ENCODE results near the gene DACH1. TPM values are rescaled to one million over a fixed set of nuclear protein-coding genes. Genes with fewer than 3 reads are reported as not detected.

Gene DACH1
- total RNA-seq, 1 donor from 2014 or later = 39.5 TPM

DNA sequence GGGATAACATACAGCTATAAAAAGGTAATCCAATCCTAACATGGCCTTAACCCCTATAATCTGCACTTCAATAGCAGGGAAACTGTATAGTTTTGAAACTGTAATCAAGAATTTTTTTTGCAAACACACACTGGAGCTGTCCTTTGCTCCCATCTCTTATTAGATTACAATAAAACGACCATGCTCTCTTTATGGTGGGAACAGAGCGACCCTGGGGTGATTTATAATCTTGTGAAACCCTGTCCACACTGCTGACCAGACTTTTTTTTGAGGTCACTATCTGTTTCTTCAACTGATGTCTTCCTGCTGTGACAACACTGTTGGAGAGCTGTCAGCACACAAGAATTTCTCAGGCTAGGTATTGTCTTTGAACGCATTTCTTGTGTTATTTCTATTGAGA, 35.3 kb downstream of the DACH1 start:
- H3K36me3 Mint-ChIP-seq = peaks cover 7% of the 10 kb centered on the region
- H3K27me3 Mint-ChIP-seq = no peaks in the 10 kb centered on the region
- no peak for TF ChIP-seq CTCF (conservative IDR thresholded peaks at IDR 0.05)
- H3K9me3 Mint-ChIP-seq = no peaks in the 10 kb centered on the region
- no peak overlapping the region for H3K27ac Mint-ChIP-seq
- DNase-seq (ENCODE audit: extremely low spot score, unreplicated experiment) = no peak
- peaks cover 37% of the 10 kb centered on the region for H3K4me1 Mint-ChIP-seq (ENCODE audit: unreplicated experiment)
- H3K4me3 Mint-ChIP-seq = peak overlapping the region; percentile 24

DNA sequence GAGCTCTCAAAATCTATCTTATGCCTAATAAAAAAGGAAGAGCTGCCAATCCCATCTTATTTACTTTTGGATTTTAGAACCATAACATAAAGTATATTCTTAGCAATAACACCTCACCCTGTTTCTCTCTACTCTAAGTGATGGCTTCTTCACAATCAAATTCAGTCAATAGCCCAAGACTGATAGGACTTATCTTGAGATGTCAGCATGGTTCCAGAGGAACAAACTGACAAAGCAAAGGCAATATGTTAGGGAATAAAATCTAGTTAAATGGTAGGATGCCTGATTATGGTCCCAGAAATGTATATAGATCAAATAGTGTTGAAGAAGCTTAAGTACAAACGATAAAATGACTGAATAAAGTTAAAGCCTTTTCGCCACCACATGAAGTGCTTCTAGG, 36.3 kb downstream of the DACH1 start:
- H3K27ac Mint-ChIP-seq = no peak overlapping the region
- H3K36me3 Mint-ChIP-seq = peaks cover 7% of the 10 kb centered on the region
- H3K9me3 Mint-ChIP-seq = no peaks in the 10 kb centered on the region
- DNase-seq (ENCODE audit: extremely low spot score, unreplicated experiment) = no peak
- H3K4me1 Mint-ChIP-seq (ENCODE audit: unreplicated experiment) = peaks cover 37% of the 10 kb centered on the region
- H3K4me3 Mint-ChIP-seq = peak overlapping the region; percentile 29
- TF ChIP-seq CTCF (conservative IDR thresholded peaks at IDR 0.05) = no peak
- no peaks in the 10 kb centered on the region for H3K27me3 Mint-ChIP-seq

- H3K4me1 Mint-ChIP-seq (ENCODE audit: unreplicated experiment) = peaks cover 37% of the 10 kb centered on the region
- peaks cover 4% of the 10 kb centered on the region for H3K36me3 Mint-ChIP-seq
- H3K27ac Mint-ChIP-seq = no peak overlapping the region
- TF ChIP-seq CTCF (conservative IDR thresholded peaks at IDR 0.05) = no peak
- no peak for DNase-seq (ENCODE audit: extremely low spot score, unreplicated experiment)
- no peaks in the 10 kb centered on the region for H3K9me3 Mint-ChIP-seq
- H3K4me3 Mint-ChIP-seq = peak overlapping the region; percentile 29
- no peaks in the 10 kb centered on the region for H3K27me3 Mint-ChIP-seq
These were observed 36.7 kb downstream of the DACH1 start for GRCh38 chr13:71830323-71830722.

GRCh38 chr13:71829547-71829946, 37.5 kb downstream of the DACH1 start:
- TF ChIP-seq CTCF (conservative IDR thresholded peaks at IDR 0.05) = no peak
- Mint-ChIP-seq H3K4me3 (peak overlapping the region; percentile 19), H3K27me3 (no peaks in the 10 kb centered on the region), H3K4me1 (ENCODE audit: unreplicated experiment) (peaks cover 37% of the 10 kb centered on the region), H3K36me3 (peaks cover 6% of the 10 kb centered on the region), H3K27ac (no peak overlapping the region), H3K9me3 (no peaks in the 10 kb centered on the region)
- no peak for DNase-seq (ENCODE audit: extremely low spot score, unreplicated experiment)

GRCh38 chr13:71828564-71828963, 38.4 kb downstream of the DACH1 start:
- Mint-ChIP-seq H3K27ac (peak overlapping the region; percentile 13), H3K36me3 (peaks cover 10% of the 10 kb centered on the region), H3K4me1 (ENCODE audit: unreplicated experiment) (peaks cover 36% of the 10 kb centered on the region), H3K4me3 (peak overlapping the region; percentile 4), H3K9me3 (no peaks in the 10 kb centered on the region), H3K27me3 (no peaks in the 10 kb centered on the region)
- DNase-seq (ENCODE audit: extremely low spot score, unreplicated experiment) = no peak
- TF ChIP-seq CTCF (conservative IDR thresholded peaks at IDR 0.05) = no peak

GRCh38 chr13:71828117-71828516, 38.9 kb downstream of the DACH1 start:
- H3K27ac Mint-ChIP-seq = no peak overlapping the region
- no peak for TF ChIP-seq CTCF (conservative IDR thresholded peaks at IDR 0.05)
- H3K9me3 Mint-ChIP-seq = no peaks in the 10 kb centered on the region

More at GRCh38 chr13:71828117-71828516, 38.9 kb downstream of the DACH1 start:
- Mint-ChIP-seq H3K36me3 (peaks cover 10% of the 10 kb centered on the region), H3K27me3 (no peaks in the 10 kb centered on the region), H3K4me3 (no peak overlapping the region), H3K4me1 (ENCODE audit: unreplicated experiment) (peaks cover 36% of the 10 kb centered on the region)
- DNase-seq (ENCODE audit: extremely low spot score, unreplicated experiment) = no peak

Data from type B pancreatic cell (in vitro differentiated cells).